Gastrocnemius medialis (tissue), 4 donors: ENCODE measurements around the gene OR10J4.

Source experiments
- CTCF ChIP-seq, 5 experiments: fragments of 450-650 bp in 3 of 5; fragments of 200-600 bp in 2 of 5; sonication (generic) in 2 of 5; IDR thresholded peaks in 4 of 5; conservative IDR thresholded peaks in 1 of 5; 1 replicate in 4 of 5; 2 replicates in 1 of 5; pipeline ENCODE4 v1.5.1; 2016 to 2019; ENCODE audit warnings: antibody characterized with exemption in 5 of 5, mild to moderate bottlenecking in 3 of 5, moderate library complexity in 3 of 5
- POLR2A ChIP-seq, 2 donors: fragments of 450-650 bp; IDR thresholded peaks; one replicate each; pipeline ENCODE4 v1.6.1; 2017; ENCODE audit warnings: antibody characterized with exemption in 2 of 2, mild to moderate bottlenecking in 2 of 2, moderate library complexity in 2 of 2

- TF ChIP-seq CTCF (IDR thresholded peaks at IDR 0.05 in 4 of 5, conservative IDR thresholded peaks at IDR 0.05 in 1 of 5) (no peak), POLR2A (IDR thresholded peaks at IDR 0.05) (no peak)
These were observed 2.7 kb upstream of the OR10J4 start for GRCh38 chr1:159429074-159429861.
